Astrocyte of the spinal cord (primary cell): ENCODE results near the gene PMAIP1.

ENCODE experiments used
- DNase-seq: peaks from one replicate; pipeline ENCODE4 v3.0.0; 2011; ENCODE audit warnings: low read depth, low spot score
- H3K4me3 ChIP-seq: 2 replicates; pipeline ENCODE4 v1.5.1; 2011; ENCODE audit warnings: low read depth, mild to moderate bottlenecking, low read length, moderate library complexity
- in situ Hi-C: cut with HindIII; loops from 2 replicates; pipeline ENCODE4 v1.10.0; 2017; ENCODE audit warnings: low sequenced_read_pairs
- TF ChIP-seq, protein P1 (sequence below): IDR thresholded peaks from 2 replicates; pipeline ENCODE4 v1.5.1; 2012; ENCODE audit warnings: low read depth, mild to moderate bottlenecking, low read length, inconsistent platforms

The PMAIP1 gene

DNA sequence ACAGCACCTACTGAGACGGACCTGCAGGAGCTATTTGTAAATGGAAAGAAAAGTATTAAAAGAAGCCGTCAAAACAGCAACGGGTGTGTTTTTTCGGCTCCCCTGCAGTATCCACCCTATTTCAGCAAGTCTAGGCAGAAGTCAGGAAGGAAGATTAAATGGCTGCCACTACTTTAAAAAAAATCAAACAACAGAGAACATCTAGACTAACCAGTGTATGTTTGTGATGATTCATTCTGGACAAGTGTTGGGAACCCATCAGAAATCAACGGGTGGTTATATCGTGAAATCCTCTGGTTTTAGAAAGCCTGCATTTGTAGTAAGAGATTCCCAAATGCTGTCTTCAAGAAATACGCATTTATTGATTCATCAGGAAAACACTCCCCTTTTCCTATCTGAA, 9.0 kb downstream of the PMAIP1 start:
- peak; percentile 70 for DNase-seq
- TF ChIP-seq, protein P1, sequence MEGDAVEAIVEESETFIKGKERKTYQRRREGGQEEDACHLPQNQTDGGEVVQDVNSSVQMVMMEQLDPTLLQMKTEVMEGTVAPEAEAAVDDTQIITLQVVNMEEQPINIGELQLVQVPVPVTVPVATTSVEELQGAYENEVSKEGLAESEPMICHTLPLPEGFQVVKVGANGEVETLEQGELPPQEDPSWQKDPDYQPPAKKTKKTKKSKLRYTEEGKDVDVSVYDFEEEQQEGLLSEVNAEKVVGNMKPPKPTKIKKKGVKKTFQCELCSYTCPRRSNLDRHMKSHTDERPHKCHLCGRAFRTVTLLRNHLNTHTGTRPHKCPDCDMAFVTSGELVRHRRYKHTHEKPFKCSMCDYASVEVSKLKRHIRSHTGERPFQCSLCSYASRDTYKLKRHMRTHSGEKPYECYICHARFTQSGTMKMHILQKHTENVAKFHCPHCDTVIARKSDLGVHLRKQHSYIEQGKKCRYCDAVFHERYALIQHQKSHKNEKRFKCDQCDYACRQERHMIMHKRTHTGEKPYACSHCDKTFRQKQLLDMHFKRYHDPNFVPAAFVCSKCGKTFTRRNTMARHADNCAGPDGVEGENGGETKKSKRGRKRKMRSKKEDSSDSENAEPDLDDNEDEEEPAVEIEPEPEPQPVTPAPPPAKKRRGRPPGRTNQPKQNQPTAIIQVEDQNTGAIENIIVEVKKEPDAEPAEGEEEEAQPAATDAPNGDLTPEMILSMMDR = no peak
- no peak overlapping the region for H3K4me3 ChIP-seq
- in situ Hi-C loops = no loop called here

DNA sequence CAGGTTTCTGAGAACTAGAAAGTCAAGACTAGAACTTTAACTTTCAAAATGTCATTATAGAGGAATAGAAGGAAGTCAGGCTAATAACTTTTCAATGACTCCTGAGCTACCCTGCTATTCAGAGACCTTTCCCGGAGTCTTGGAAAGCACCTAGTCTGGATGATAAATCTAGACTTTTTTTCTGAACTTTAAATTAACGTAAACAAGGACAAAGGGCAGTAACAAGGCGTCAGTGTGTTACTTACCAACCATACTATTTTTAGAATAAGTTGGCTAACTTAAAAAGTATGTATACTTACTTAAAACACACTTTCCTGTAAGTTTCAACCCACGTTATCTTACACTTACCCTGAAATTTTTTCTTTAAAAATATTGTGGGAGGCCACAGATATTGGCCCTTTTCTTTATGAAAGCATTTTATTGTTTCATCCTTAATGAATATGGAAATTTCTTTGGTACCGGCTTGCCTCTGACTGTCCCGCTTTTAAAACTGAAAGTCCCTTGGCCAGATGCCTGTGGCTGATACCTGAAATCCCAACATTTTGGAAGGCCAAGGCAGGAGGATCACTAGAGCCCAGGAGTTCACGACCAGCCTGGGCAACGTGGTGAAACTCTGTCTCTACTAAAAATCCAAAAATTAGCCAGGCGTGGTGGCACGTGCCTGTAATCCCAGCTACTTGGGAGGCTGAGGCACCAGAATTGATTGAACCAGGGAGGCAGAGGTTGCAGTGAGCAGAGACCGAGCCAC, 9.7 kb downstream of the PMAIP1 start:
- no peak overlapping the region for H3K4me3 ChIP-seq
- in situ Hi-C loops = no loop called here
- peak; percentile 65 for DNase-seq
- TF ChIP-seq, protein P1 = no peak

DNA sequence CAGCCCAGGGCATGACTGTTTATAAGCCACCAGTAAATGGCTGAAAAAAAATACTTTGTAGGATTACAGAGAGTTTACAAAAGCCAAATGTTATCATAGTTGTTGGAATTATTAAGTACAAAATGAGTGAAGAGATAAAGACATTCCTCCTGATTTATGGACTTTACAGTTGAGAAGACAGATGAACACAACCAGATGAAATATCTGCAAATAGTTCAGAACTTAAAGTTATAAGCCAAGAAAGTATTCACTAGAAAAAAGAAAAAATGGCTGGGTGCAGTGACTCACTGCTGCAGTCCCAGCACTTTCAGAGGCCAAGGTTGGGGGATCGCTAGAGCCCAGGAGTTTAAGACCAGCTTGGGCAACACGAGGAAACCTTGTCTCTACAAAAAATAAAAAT, 11.2 kb downstream of the PMAIP1 start:
- peak; percentile 67 for DNase-seq
- in situ Hi-C loops = no loop called here
- TF ChIP-seq, protein P1 = no peak
- H3K4me3 ChIP-seq = no peak overlapping the region

DNA sequence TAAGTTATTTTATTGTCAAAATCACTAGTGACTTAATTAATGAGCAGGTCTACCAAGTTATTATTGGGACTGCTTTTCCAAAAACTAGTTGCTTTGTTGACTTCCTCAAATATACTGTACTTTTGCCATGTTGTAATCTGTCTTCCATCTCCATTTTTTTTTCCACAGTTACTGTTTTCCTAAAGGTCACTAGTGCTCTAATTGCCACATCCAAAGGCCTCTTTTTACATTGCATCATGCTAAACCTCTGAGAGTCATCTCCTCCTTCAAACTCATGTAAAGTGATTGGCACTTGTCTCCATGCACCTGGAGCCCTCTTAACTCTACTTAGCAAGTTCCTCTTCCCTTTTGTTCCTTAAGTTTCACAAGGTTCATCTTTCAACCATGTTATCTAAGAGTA, 11.8 kb downstream of the PMAIP1 start:
- TF ChIP-seq, protein P1 = no peak
- in situ Hi-C loops = no loop called here
- no peak for DNase-seq
- no peak overlapping the region for H3K4me3 ChIP-seq

DNA sequence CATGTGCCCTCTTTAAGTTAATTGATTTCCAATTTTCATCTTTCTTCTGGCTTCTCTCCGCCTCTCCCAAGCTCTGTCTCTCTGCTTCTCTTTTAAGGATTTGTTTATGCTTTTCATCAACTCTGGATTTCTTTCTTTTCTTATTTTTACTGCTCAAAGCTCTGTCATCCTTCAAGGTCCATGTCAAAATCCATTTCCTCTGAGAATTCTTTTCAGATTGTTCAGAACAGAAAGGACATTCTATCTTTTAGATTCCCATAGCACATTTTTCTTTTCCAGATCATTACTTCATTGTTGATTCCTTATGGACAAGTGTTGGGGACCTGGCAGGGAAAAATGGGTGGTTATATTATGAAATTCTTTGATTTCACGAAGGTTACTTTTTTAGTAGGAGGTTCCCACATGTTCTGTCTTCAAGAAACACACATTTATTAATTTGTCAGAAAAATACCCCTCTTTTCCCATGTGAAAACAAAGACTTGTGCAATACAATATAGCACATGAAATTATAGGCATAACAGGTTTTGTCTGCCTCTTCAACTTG, 12.3 kb downstream of the PMAIP1 start:
- TF ChIP-seq, protein P1 = no peak
- no peak for DNase-seq
- H3K4me3 ChIP-seq = no peak overlapping the region
- in situ Hi-C loops = no loop called here

DNA sequence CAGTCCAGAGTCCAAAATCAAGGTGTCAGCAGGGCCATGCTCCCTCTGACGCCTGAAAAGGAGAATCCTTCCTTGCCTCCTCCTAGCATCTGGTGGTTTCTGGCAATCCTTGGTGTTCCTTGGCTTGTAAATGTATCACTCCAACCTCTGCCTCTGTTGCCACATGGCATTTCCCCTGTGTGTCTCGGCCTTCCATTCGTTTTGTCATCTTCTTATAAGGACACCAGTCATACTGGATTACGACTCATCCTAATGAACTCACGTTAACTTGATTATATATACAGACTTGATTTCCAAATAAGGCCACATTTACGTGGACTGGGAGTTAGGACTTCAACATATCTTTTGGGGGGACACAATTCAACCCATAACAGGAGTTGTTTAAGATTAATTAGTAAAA, 15.8 kb downstream of the PMAIP1 start:
- in situ Hi-C loops = no loop called here
- no peak for DNase-seq
- TF ChIP-seq, protein P1 = no peak
- no peak overlapping the region for H3K4me3 ChIP-seq
